Measurements from ENCODE around the gene FABP3. TPM values are rescaled to one million over a fixed set of nuclear protein-coding genes. Genes with fewer than 3 reads are reported as not detected.

The FABP3 gene
- polyA plus RNA-seq, 3 donors, result not detected

DNA sequence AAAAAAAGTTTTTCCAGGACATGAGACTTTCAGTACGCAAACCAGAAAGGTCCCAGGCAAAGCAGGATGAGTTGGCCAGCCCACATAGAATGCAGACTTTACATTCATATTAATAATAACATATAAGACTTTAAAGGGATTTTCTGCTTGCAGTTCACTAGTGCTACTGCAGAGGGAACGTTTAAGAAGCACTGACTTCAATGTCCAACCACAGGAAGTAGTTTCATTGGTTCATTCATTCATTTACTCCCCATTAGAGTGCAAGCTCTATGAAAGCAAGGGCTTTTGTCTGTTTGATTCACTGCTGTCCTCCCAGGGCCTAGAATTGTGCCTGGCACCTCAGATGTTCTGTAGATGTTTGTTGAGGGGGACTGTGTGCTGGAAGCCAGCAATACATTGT is 28.4 kb upstream of the FABP3 start:
- no peak overlapping the region for H3K27ac Mint-ChIP-seq

GRCh38 chr1:31400393-31400792 is 27.5 kb upstream of the FABP3 start:
- no peak for TF ChIP-seq CTCF (IDR thresholded peaks at IDR 0.05)
- H3K4me1 ChIP-seq (ENCODE audit: control insufficient read depth in 1 of 2, insufficient read depth in 2 of 2, low read length in 2 of 2), result peaks cover 12 to 28% of the 10 kb centered on the region in 2 donors
- no peak overlapping the region for H3K4me2 ChIP-seq (replicated peaks; ENCODE audit: extremely low read depth, low read length, poor library complexity, severe bottlenecking)
- peaks cover 0 to 7% (median 3%) of the 10 kb centered on the region in 3 donors for H3K27me3 Mint-ChIP-seq (ENCODE audit: low read depth in 3 of 3)
- H3K27ac ChIP-seq (ENCODE audit: low read depth in 1 of 2, low read length in 2 of 2), result no peak overlapping the region
- H3K4me1 Mint-ChIP-seq, result peaks cover 33% of the 10 kb centered on the region
- H3K36me3 Mint-ChIP-seq, result no peaks in the 10 kb centered on the region
- H2AFZ ChIP-seq (ENCODE audit: insufficient read depth, low read depth, low read length, poor library complexity, severe bottlenecking), result no peak overlapping the region
- H3K79me2 ChIP-seq (ENCODE audit: insufficient read depth, low read length), result no peaks in the 10 kb centered on the region
- peak in 2 of 3 donors; percentile 49 to 59 for DNase-seq
- no peak overlapping the region for H3K4me3 ChIP-seq (replicated peaks in 1 of 3; ENCODE audit: low read depth in 2 of 3, low read length in 3 of 3)
- intact Hi-C loops (cut with micrococcal nuclease), result no loop called here
- no peaks in the 10 kb centered on the region for H4K20me1 ChIP-seq (ENCODE audit: insufficient read depth, low read length)
- H3K27ac Mint-ChIP-seq, result peak overlapping the region in 1 of 7 donors; percentile 63
- H3K9me3 ChIP-seq (replicated peaks in 1 of 2; ENCODE audit: control insufficient read depth in 1 of 2, insufficient read depth in 1 of 2, low read length in 2 of 2), result no peaks in the 10 kb centered on the region
- no peaks in the 10 kb centered on the region for H3K27me3 ChIP-seq (ENCODE audit: control insufficient read depth in 2 of 2, insufficient read depth in 2 of 2, low read length in 2 of 2)
- no peak overlapping the region for H3K9ac ChIP-seq (ENCODE audit: insufficient read depth, low read length, poor library complexity, severe bottlenecking)
- WGBS (ENCODE audit: insufficient coverage), result 0% methylated on average over 3 of the region's 3 CpGs
- H3K9me3 Mint-ChIP-seq, result no peaks in the 10 kb centered on the region
- H3K4me3 Mint-ChIP-seq, result no peak overlapping the region
- no peaks in the 10 kb centered on the region for H3K36me3 ChIP-seq (replicated peaks in 1 of 2; ENCODE audit: control insufficient read depth in 1 of 2, insufficient read depth in 2 of 2, low read length in 2 of 2)

More for the DNA sequence above, 28.4 kb upstream of the FABP3 start:
- Mint-ChIP-seq H3K4me3 (no peak overlapping the region), H3K9me3 (no peaks in the 10 kb centered on the region), H3K4me1 (peaks cover 30% of the 10 kb centered on the region), H3K27me3 (ENCODE audit: low read depth in 3 of 3) (peaks cover 0 to 7% (median 3%) of the 10 kb centered on the region in 3 donors), H3K36me3 (no peaks in the 10 kb centered on the region)
- no peaks in the 10 kb centered on the region for H3K79me2 ChIP-seq (ENCODE audit: insufficient read depth, low read length)
- H3K4me2 ChIP-seq (replicated peaks; ENCODE audit: extremely low read depth, low read length, poor library complexity, severe bottlenecking), result no peak overlapping the region
- no peak for TF ChIP-seq CTCF (IDR thresholded peaks at IDR 0.05)
- no peaks in the 10 kb centered on the region for H4K20me1 ChIP-seq (ENCODE audit: insufficient read depth, low read length)
- no peaks in the 10 kb centered on the region for H3K27me3 ChIP-seq (ENCODE audit: control insufficient read depth in 2 of 2, insufficient read depth in 2 of 2, low read length in 2 of 2)
- DNase-seq, result no peak
- intact Hi-C loops (cut with micrococcal nuclease), result no loop called here
- no peak overlapping the region for H3K9ac ChIP-seq (ENCODE audit: insufficient read depth, low read length, poor library complexity, severe bottlenecking)
- no peak overlapping the region for H3K4me3 ChIP-seq (replicated peaks in 1 of 3; ENCODE audit: low read depth in 2 of 3, low read length in 3 of 3)
- WGBS (ENCODE audit: insufficient coverage), result 0% methylated on average over 1 of the region's 2 CpGs
- peaks cover 12 to 28% of the 10 kb centered on the region in 2 donors for H3K4me1 ChIP-seq (ENCODE audit: control insufficient read depth in 1 of 2, insufficient read depth in 2 of 2, low read length in 2 of 2)
- no peaks in the 10 kb centered on the region for H3K9me3 ChIP-seq (replicated peaks in 1 of 2; ENCODE audit: control insufficient read depth in 1 of 2, insufficient read depth in 1 of 2, low read length in 2 of 2)
- no peak overlapping the region for H2AFZ ChIP-seq (ENCODE audit: insufficient read depth, low read depth, low read length, poor library complexity, severe bottlenecking)
- no peaks in the 10 kb centered on the region for H3K36me3 ChIP-seq (replicated peaks in 1 of 2; ENCODE audit: control insufficient read depth in 1 of 2, insufficient read depth in 2 of 2, low read length in 2 of 2)
- no peak overlapping the region for H3K27ac ChIP-seq (ENCODE audit: low read depth in 1 of 2, low read length in 2 of 2)
